NCI-H1092 treated with DMSO at 0.1 percent for 48 hours (cell line): ENCODE results near the gene HNMT.

Experiments used
- DNase-seq: peaks from one replicate; lab custom pipeline; 2025; lab: John Stamatoyannopoulos, UW

The HNMT gene

GRCh38 chr2:138012082-138012481 is 47.8 kb downstream of the HNMT start:
- no peak for DNase-seq

- no peak for DNase-seq
Measured at GRCh38 chr2:138012968-138013367, 48.7 kb downstream of the HNMT start.

GRCh38 chr2:138013639-138014038 is 49.4 kb downstream of the HNMT start:
- no peak for DNase-seq

DNA sequence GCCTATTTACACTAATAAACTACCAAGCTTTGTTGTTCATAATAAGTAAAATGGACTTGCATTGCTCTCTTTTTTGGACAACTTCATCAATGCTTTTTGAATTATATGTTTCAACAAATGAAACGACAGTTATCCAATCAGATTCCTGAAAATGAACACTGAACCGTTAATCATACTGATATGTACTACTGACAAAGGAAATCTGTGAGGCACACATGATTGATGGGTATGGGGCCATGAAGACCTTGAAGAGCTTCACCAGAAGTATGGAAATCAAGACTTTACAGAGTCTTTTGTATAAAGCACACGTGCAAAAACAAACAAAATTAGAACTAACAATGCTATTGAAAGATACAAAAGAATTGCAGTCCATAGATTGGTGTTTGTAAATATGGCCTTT is 51.2 kb downstream of the HNMT start:
- no peak for DNase-seq

- no peak for DNase-seq
Measured at GRCh38 chr2:138016351-138017087, 52.2 kb downstream of the HNMT start.

DNA sequence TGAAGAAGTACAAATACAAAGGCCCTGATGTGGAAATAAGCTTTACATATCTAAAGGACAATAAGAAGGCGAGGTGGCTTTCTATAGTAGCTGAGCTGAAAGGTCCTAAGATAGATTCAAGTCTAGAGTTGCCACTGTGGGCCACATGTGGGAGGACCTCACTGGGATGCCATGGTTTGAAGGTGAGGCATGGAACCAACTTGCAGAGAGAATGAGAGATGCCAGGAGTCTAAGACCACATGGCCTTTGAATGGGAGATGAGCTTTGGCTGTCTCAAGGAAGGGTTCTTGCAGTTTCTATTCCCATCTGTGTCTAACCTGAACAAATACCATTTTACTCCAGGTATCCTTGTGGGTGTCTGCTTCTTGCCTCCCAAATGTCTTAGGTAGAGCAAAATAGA is 53.6 kb downstream of the HNMT start:
- no peak for DNase-seq

DNA sequence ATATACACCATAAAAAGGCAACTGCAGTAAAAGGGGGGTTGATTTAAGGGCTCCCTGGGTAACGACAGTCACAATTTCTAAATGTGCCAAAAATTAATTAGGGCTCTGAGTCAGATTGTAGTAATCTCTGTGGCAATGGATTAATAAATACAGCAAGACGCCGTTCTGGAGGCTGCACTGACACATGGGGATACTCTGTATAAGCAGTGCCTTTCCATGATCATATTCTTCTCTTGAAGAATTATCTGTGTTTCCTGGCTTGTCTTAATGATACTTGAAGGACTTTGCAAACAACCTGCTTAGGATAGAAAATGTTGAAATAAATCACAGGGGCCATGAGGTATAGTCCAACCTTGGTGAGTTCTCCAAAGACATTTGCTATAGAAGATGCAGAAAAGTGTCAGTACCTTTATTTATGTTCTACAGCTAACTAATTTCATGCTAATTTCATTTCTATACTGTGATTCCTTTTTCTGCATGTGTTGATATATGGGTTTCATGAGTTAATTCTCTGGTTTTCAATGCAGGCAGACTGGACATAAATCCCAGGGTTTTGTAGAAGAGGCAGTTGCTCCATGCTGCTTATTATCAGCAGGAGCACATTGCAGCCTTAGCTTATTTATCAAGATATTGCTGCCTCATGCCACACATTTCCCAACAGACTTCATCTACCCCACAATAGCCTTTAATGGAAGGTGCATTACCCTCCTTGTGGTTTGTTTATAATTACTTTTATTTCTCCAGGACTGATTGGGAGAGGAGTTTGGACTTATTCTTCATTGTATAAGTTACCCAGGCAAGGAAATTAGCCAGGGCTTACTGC is 54.8 kb downstream of the HNMT start:
- DNase-seq = no peak

- peak; percentile 30 for DNase-seq
Measured at GRCh38 chr2:138020432-138020831, 56.2 kb downstream of the HNMT start.

GRCh38 chr2:138021154-138021553 is 56.9 kb downstream of the HNMT start:
- DNase-seq = no peak

- no peak for DNase-seq
Measured at GRCh38 chr2:138023298-138023697, 59.0 kb downstream of the HNMT start.

DNA sequence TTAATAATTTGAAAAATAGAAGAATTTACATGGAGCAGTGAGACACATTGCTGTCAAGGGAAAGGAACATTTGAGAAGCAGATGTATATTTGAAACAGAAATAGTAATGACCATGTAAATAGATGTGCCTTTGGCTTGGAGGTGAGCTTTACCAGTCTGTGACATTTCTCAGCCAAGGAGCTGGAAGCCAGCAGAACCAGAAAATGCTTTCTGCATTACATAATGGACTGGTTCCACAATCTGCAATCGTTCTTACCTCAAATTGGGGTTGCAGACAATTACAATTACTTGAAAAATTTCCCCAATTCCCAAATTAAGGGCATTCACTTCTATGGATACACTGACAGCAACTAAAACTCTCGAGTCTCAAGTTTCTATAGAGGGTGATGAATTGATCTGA is 59.7 kb downstream of the HNMT start:
- no peak for DNase-seq

GRCh38 chr2:138026111-138027020 is 62.1 kb downstream of the HNMT start:
- no peak for DNase-seq

DNA sequence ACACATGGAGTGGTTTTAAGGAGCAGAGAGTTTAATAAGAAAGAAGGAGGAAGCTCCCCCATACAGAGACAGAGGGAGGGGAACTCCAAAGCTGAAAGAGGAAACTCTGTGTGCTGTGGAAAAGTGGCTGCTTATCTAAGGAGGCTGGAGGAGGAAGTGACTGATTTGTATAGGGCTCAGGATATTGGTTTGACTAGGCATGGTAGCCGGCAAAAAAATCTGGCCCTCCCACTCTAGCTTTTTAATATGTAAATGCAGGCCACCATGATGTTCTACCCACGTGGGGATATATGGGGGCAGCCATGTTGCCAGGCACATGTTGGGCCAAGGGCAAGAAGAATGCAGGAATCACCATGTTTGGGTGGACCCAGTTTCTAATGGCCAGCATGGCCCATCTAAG is 64.3 kb downstream of the HNMT start:
- DNase-seq = no peak

DNA sequence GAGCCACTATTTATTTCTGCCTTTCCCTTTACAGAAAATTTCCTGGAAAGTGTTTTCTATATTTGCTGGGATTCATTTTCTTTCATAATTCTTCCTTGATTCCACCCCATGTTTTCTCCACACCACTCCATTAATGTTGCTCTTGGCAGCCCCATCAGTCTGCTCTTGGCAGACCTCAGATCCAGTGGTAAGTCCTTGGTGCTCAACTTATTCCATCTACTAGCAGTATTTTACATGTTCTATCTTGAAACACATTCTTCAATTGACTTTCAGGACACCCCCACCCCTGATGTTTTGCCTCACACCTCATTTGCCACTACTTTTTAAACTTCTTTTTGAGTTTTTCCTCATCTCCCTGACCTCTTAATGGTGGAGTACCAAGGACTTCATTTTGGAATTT is 65.0 kb downstream of the HNMT start:
- DNase-seq = no peak

GRCh38 chr2:138030459-138030858 is 66.2 kb downstream of the HNMT start:
- DNase-seq = no peak

DNA sequence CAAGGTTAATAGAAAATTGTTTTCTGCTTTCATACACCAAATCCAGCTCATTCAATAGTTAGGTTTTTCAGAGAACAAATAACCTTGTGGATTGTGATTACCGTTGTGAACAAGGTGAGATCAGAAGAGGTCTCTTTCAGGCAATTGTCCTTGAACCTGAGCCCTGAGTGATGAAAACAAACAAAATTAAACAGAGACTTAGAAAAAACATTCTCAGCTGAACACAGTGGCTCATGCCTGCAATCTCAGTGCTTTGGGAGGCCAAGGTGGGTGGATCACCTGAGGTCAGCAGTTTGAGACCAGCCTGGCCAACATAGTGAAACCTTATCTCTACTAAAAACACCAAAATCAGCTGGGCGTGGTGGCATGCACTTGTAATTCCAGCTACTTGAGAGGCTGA is 68.1 kb downstream of the HNMT start:
- no peak for DNase-seq

GRCh38 chr2:138034536-138034935 is 70.3 kb downstream of the HNMT start:
- DNase-seq = no peak

DNA sequence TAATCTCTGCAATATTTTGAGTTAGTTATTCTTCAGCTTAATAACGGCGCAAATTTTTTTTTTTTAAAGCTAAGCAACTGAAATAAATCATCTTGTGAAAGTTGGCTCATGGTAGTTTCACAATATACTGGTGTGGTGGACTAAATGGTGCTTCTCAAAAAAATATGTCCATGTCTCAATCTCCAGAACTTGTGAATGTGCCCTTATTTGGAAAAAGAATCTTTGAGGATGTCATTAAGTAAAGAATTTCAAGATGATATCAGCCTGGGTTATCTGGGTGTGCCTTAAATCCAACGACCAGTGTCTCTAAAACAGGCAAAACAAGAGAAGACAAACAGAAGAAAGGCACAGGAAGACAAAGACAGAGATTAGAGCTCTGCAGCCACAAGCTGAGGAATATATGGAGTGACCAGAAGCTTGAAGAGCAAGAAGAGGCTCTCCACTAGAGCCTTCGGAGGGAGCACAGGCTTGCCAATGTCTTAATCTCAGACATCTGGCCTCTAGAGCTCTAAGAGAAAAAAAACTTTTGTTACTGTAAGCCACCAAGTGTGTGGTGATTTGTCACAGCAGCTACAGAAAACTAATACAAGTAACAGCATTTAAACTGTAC is 71.4 kb downstream of the HNMT start:
- no peak for DNase-seq

DNA sequence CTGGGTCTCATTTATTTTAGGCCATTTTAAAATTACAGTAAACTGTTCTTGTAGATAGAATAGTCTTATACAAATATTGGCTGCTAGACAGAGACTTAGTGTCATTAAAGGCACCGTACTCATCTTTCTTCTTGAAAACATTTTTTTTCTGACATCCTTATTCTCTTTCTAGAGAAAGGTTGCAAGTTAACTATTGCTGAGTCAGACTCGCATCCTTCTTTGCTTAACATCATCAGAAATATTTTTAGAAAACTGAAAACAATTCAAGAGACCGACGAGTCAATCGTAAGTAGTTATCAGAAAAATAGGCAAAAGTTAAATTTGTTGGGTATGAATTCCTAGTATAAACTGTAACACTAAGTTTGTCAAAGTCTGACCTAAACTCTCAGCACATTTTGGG is 72.2 kb downstream of the HNMT start:
- DNase-seq = no peak

DNA sequence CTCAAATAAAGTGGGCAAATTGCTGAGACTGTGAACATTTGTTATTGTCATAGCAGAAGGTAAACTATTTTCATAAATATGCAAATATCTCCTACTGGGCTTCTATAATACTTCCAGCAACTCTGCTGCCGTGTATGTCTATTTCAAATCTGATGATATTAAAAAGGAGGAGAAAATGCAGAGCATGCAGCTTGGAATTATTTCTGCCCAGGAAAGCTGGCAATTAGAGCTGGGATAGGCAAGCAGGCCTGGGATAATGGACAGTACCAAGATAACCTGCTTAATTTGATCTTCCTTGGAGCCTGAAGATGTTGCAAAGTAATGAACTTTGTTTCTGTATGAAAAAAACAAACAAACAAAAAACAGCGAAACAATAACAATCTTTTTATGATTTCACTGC is 72.8 kb downstream of the HNMT start:
- no peak for DNase-seq

DNA sequence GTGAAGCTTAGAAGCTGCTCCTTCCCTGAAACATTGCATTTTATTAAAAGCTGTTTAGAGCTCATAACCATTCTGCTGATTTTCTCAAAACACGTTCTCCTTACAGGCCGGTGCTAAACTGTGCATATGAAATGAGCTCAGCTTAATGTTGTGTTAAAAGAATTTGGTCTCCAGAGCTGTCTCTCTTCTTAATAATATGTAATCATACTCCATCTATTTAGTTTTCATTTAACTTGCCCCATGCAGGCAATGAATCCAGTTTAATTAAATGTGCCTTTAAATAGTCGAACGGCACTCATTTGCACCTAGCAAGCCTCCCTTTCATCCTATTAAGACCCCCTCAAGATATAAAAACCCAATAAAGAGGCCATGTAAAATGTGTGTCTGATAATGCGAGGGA is 76.3 kb downstream of the HNMT start:
- DNase-seq = no peak

DNA sequence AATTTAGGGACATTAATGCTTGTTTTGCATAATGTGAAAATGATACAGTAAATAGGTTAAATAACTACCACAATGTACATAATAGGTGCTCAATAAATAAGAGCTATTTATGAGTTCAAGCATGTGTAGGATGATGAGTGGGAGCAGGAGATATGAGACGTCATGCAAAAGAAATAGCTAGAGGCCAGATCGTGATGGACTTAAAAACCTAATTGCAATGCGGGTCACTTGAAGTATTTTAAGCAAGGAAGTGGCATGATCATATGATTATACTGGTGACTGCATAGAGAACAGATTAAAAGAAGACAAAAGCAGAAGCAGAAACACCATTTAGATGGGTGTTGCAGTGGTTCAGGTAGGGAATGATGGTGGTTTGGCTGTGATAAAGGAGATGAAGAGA is 78.0 kb downstream of the HNMT start:
- no peak for DNase-seq
